ENCODE measurements around the gene EFNA1.
"Not testable (repeated sequence)": the region's sequence is repeated elsewhere in the genome, so short reads cannot be mapped to it uniquely, and the experiment has no call there.

EFNA1 gene

DNA sequence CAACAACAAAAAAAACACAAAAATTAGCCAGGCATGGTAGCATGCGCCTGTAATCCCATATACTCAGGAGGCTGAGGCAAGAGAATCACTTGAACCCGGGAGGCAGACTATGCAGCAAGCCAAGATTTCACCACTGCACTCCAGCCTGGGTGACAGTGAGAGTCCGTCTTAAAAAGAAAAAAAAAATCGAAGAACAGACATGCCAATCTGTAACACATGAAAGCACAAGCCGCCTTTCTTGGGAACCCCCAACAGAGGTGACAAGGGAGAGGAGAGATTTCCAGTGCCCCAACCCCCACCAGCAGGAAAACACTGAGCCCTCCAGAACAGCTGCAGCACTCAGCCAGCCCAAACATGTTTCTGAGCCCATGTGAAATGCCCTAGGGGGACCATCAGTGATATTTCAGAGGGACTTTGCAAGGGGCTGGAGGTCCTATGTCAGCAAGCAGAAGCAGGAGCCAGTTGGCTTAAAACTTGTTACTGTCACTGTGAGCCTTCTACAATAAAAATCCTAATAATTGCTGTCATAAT, 14.2 kb upstream of the EFNA1 start:
- H3K4me3 ChIP-seq (ENCODE audit: low read depth, low read length): no peak overlapping the region
- no peaks in the 10 kb centered on the region for H3K79me2 ChIP-seq (ENCODE audit: control insufficient read depth, insufficient read depth, low read length, unreplicated experiment)
- H3K27ac ChIP-seq (ENCODE audit: low read depth, low read length): no peak overlapping the region
- peaks cover 13% of the 10 kb centered on the region; the same call in 1 of the 2 replicates for H3K27me3 ChIP-seq (ENCODE audit: insufficient read depth, low read length)
- no peaks in the 10 kb centered on the region for H3K4me1 ChIP-seq (ENCODE audit: control insufficient read depth, insufficient read depth, low read length, unreplicated experiment)
- no peak overlapping the region for H2AFZ ChIP-seq (ENCODE audit: low read length, unreplicated experiment)
- no peaks in the 10 kb centered on the region for H3K36me3 ChIP-seq (ENCODE audit: insufficient read depth, low read length)

- Histone ChIP-seq H3K4me3 (ENCODE audit: low read depth, low read length) (no peak overlapping the region), H3K36me3 (ENCODE audit: insufficient read depth, low read length) (no peaks in the 10 kb centered on the region), H3K27me3 (ENCODE audit: insufficient read depth, low read length) (peaks cover 34% of the 10 kb centered on the region), H3K4me1 (ENCODE audit: control insufficient read depth, insufficient read depth, low read length, unreplicated experiment) (no peaks in the 10 kb centered on the region), H3K79me2 (ENCODE audit: control insufficient read depth, insufficient read depth, low read length, unreplicated experiment) (no peaks in the 10 kb centered on the region), H3K27ac (ENCODE audit: low read depth, low read length) (no peak overlapping the region), H2AFZ (ENCODE audit: low read length, unreplicated experiment) (no peak overlapping the region)
Observed at GRCh38 chr1:155116113-155116764, 11.4 kb upstream of the EFNA1 start.

- Histone ChIP-seq H3K27me3 (ENCODE audit: insufficient read depth, low read length) (peaks cover 39% of the 10 kb centered on the region), H3K27ac (ENCODE audit: low read depth, low read length) (no peak overlapping the region), H3K79me2 (ENCODE audit: control insufficient read depth, insufficient read depth, low read length, unreplicated experiment) (no peaks in the 10 kb centered on the region), H3K4me1 (ENCODE audit: control insufficient read depth, insufficient read depth, low read length, unreplicated experiment) (no peaks in the 10 kb centered on the region), H2AFZ (ENCODE audit: low read length, unreplicated experiment) (no peak overlapping the region), H3K4me3 (ENCODE audit: low read depth, low read length) (no peak overlapping the region), H3K36me3 (ENCODE audit: insufficient read depth, low read length) (no peaks in the 10 kb centered on the region)
Observed at GRCh38 chr1:155117610-155118009, 10.1 kb upstream of the EFNA1 start.

DNA sequence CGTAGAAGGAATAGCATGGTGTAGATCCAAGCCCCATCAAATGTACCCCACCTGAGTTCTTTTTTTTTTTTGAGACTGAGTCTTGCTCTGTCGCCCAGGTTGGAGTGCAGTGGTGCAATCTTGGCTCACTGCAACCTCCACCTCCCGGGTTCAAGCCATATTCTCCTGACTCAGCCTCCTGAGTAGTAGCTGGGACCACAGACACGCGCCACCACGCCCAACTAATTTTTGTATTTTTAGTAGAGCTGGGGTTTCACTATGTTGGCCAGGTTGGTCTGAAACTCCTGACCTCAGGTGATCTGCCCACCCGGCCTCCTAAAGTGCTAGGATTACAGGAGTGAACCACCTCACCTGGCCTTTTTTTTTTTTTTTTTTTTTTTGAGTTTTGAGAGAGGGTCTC, 9.6 kb upstream of the EFNA1 start:
- H3K4me1 ChIP-seq (ENCODE audit: control insufficient read depth, insufficient read depth, low read length, unreplicated experiment); H2AFZ ChIP-seq (ENCODE audit: low read length, unreplicated experiment); H3K4me3 ChIP-seq (ENCODE audit: low read depth, low read length); H3K27ac ChIP-seq (ENCODE audit: low read depth, low read length); H3K79me2 ChIP-seq (ENCODE audit: control insufficient read depth, insufficient read depth, low read length, unreplicated experiment); H3K36me3 ChIP-seq (ENCODE audit: insufficient read depth, low read length): not testable (repeated sequence)
- peaks cover 39% of the 10 kb centered on the region for H3K27me3 ChIP-seq (ENCODE audit: insufficient read depth, low read length)

DNA sequence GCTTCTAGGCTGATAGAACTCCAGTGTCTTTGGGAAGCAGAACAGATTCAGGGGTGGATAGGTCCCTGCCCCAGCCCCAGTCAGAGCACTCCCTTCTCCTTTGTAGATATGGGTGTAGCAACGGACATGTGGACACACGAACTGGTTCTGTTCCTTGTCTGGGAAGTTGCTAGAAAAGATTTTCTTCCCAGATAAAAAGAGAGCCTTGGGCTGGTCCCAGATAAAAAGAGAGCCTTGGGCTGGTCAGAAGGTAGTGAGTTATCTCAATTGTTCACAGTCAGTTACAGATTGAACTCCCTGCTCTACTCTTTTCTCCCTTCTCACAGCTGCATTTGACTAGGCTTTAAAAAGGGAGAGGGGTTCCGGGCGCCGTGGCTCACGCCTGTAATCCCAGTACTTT, 7.4 kb upstream of the EFNA1 start:
- Histone ChIP-seq H3K36me3 (ENCODE audit: insufficient read depth, low read length) (no peaks in the 10 kb centered on the region), H3K27me3 (ENCODE audit: insufficient read depth, low read length) (peaks cover 47% of the 10 kb centered on the region), H2AFZ (ENCODE audit: low read length, unreplicated experiment) (no peak overlapping the region), H3K79me2 (ENCODE audit: control insufficient read depth, insufficient read depth, low read length, unreplicated experiment) (no peaks in the 10 kb centered on the region), H3K4me1 (ENCODE audit: control insufficient read depth, insufficient read depth, low read length, unreplicated experiment) (no peaks in the 10 kb centered on the region), H3K27ac (ENCODE audit: low read depth, low read length) (no peak overlapping the region), H3K4me3 (ENCODE audit: low read depth, low read length) (no peak overlapping the region)

DNA sequence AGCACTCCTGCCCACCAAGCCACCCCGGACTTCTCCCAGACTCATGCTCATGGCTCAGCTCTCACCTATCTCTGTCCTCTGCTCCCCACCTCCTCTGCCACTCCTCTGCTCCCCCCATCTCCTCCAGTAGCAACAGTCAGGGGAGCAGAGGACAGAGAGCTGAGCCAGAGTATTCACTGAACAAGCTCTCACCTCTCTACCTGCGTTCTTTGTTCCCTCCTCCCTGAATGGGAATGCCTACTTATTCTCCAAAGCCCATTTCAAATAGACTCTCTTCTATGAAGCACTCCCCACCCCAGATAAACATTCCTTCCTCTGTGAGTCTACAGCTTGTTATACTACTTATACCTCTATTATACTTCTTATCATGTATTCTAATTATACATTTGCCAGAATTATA, 6.4 kb upstream of the EFNA1 start:
- Histone ChIP-seq H3K4me1 (ENCODE audit: control insufficient read depth, insufficient read depth, low read length, unreplicated experiment) (peaks cover 3% of the 10 kb centered on the region), H3K36me3 (ENCODE audit: insufficient read depth, low read length) (no peaks in the 10 kb centered on the region), H3K79me2 (ENCODE audit: control insufficient read depth, insufficient read depth, low read length, unreplicated experiment) (no peaks in the 10 kb centered on the region), H3K4me3 (ENCODE audit: low read depth, low read length) (no peak overlapping the region), H3K27ac (ENCODE audit: low read depth, low read length) (no peak overlapping the region), H3K27me3 (ENCODE audit: insufficient read depth, low read length) (peaks cover 54% of the 10 kb centered on the region), H2AFZ (ENCODE audit: low read length, unreplicated experiment) (no peak overlapping the region)

- Histone ChIP-seq H3K4me1 (ENCODE audit: control insufficient read depth, insufficient read depth, low read length, unreplicated experiment) (peaks cover 6% of the 10 kb centered on the region), H3K36me3 (ENCODE audit: insufficient read depth, low read length) (no peaks in the 10 kb centered on the region), H3K79me2 (ENCODE audit: control insufficient read depth, insufficient read depth, low read length, unreplicated experiment) (no peaks in the 10 kb centered on the region), H3K27me3 (ENCODE audit: insufficient read depth, low read length) (peaks cover 58% of the 10 kb centered on the region), H2AFZ (ENCODE audit: low read length, unreplicated experiment) (no peak overlapping the region), H3K4me3 (ENCODE audit: low read depth, low read length) (no peak overlapping the region), H3K27ac (ENCODE audit: low read depth, low read length) (no peak overlapping the region)
Observed at GRCh38 chr1:155122308-155122707, 5.4 kb upstream of the EFNA1 start.

- H3K27ac ChIP-seq (ENCODE audit: low read depth, low read length): no peak overlapping the region
- H3K79me2 ChIP-seq (ENCODE audit: control insufficient read depth, insufficient read depth, low read length, unreplicated experiment): no peaks in the 10 kb centered on the region
- no peak overlapping the region for H2AFZ ChIP-seq (ENCODE audit: low read length, unreplicated experiment)
- H3K4me1 ChIP-seq (ENCODE audit: control insufficient read depth, insufficient read depth, low read length, unreplicated experiment): peaks cover 13% of the 10 kb centered on the region
- H3K36me3 ChIP-seq (ENCODE audit: insufficient read depth, low read length): no peaks in the 10 kb centered on the region
- no peak overlapping the region for H3K4me3 ChIP-seq (ENCODE audit: low read depth, low read length)
- peaks cover 65% of the 10 kb centered on the region for H3K27me3 ChIP-seq (ENCODE audit: insufficient read depth, low read length)
Observed at GRCh38 chr1:155123801-155124200, 3.9 kb upstream of the EFNA1 start.

GRCh38 chr1:155124503-155125463, 2.9 kb upstream of the EFNA1 start:
- Histone ChIP-seq H3K27ac (ENCODE audit: low read depth, low read length) (no peak overlapping the region), H2AFZ (ENCODE audit: low read length, unreplicated experiment) (no peak overlapping the region), H3K27me3 (ENCODE audit: insufficient read depth, low read length) (peaks cover 61% of the 10 kb centered on the region), H3K4me3 (ENCODE audit: low read depth, low read length) (no peak overlapping the region), H3K4me1 (ENCODE audit: control insufficient read depth, insufficient read depth, low read length, unreplicated experiment) (peaks cover 13% of the 10 kb centered on the region), H3K36me3 (ENCODE audit: insufficient read depth, low read length) (no peaks in the 10 kb centered on the region), H3K79me2 (ENCODE audit: control insufficient read depth, insufficient read depth, low read length, unreplicated experiment) (no peaks in the 10 kb centered on the region)

- peaks cover 13% of the 10 kb centered on the region for H3K4me1 ChIP-seq (ENCODE audit: control insufficient read depth, insufficient read depth, low read length, unreplicated experiment)
Observed at GRCh38 chr1:155125511-155125945, 2.1 kb upstream of the EFNA1 start.

More at GRCh38 chr1:155125511-155125945, 2.1 kb upstream of the EFNA1 start:
- Histone ChIP-seq H3K36me3 (ENCODE audit: insufficient read depth, low read length) (no peaks in the 10 kb centered on the region), H3K4me3 (ENCODE audit: low read depth, low read length) (no peak overlapping the region), H2AFZ (ENCODE audit: low read length, unreplicated experiment) (no peak overlapping the region), H3K79me2 (ENCODE audit: control insufficient read depth, insufficient read depth, low read length, unreplicated experiment) (no peaks in the 10 kb centered on the region), H3K27me3 (ENCODE audit: insufficient read depth, low read length) (peaks cover 54% of the 10 kb centered on the region), H3K27ac (ENCODE audit: low read depth, low read length) (no peak overlapping the region)

Measured in ACC112 (cell line).